GOT3 (cell line): ENCODE results near the gene MSX1.

Source experiments
- DNase-seq: peaks from one replicate; lab custom pipeline; 2025; ENCODE audit warnings: mixed read lengths; lab: John Stamatoyannopoulos, UW

MSX1 gene

GRCh38 chr4:4841156-4841555 lies 18.3 kb upstream of the MSX1 start:
- no peak for DNase-seq

GRCh38 chr4:4842476-4843441 lies 16.7 kb upstream of the MSX1 start:
- no peak for DNase-seq

GRCh38 chr4:4843635-4844291 lies 15.7 kb upstream of the MSX1 start:
- no peak for DNase-seq

GRCh38 chr4:4845027-4845426 lies 14.4 kb upstream of the MSX1 start:
- no peak for DNase-seq

DNA sequence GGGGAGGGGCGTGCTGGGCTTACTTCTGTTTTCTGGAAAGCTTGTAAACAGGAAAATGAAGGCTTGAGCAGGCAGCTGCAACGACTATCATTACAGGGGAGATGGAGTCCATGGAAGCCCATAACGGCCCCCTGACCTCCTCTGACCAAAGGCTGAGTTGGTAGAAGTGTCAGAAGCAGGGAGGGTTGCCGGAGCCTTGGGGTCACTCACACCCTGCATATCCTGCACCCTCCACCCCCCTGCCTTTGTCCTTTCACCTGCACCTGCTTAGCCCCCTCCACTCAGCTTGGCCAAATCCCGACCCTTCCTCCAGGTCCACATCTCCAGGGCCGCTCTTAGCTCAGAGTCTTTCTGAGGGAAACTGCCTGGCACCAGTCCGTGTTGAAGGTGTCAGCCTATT lies 12.5 kb upstream of the MSX1 start:
- DNase-seq = no peak

DNA sequence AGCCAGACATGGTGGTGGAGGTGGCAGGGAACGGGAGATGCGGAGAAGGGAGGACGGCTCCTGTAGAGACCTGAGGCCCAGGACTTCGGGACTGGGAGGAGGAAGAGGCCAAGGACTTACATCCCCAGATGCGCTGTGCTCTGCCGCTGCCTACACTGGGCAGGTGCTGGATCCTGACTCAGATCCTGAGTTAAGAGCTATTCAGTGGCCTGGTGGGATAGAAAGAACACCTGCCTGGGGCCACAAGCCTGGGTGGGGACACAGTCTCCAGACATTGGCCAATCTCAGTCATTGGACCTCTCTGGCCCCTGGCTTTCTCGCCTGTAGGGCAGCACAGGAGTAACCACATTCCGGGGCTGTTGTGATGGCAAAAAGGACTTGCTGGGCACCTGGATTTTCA lies 10.9 kb upstream of the MSX1 start:
- DNase-seq = no peak

GRCh38 chr4:4849106-4849505 lies 10.4 kb upstream of the MSX1 start:
- no peak for DNase-seq

DNA sequence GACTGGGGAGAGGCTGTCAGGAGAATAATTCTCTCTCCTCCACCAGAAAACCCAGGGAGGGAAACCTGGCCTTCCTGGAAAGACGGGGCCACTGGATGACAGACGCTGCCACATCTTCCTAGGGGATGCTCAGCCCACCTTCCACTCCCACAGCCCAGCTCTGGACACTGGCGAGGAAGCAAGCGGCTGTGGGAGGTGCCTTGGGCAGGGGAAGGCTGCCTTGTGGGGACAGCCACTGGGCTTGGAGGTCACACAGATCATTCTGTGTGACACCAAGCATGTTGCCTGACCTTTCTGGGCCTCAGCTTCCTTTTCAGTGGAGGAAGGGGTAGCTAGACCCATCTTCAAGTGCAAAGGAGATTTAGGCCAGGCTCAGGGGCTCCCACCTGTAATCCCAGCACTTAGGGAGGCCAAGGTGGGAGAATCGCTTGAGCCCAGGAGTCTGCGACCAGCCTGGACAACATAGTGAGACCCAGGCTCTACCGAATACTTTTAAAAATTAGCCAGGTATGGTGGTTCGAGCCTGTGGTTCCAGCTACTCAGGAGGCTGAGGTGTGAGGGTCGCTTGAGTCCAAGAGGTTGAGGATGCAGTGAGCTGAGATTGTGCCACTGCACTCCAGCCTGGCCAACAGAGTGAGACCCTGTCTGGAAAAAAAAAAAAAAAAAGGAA lies 9.8 kb upstream of the MSX1 start:
- no peak for DNase-seq

DNA sequence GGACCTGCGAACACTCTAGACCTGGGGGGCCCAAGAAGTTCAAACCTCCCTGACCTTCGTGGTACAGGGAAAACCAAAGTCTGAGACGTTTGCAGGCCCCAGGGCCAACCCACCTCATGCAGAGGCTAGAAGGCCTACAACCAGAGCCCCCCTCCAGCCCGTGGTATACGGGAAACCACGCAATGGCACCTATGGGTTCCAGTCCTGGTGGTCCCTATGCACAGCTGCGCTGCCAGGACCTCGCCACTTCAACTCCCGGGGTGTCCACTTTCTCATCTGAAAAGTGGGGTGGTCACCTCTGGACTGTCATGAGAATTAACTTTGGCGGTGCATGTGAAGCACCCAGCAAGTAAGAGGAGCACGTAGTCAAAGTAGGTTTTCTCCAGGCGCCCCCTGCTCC lies 8.4 kb upstream of the MSX1 start:
- no peak for DNase-seq

- DNase-seq = no peak
Observed at GRCh38 chr4:4851906-4852305, 7.6 kb upstream of the MSX1 start.

DNA sequence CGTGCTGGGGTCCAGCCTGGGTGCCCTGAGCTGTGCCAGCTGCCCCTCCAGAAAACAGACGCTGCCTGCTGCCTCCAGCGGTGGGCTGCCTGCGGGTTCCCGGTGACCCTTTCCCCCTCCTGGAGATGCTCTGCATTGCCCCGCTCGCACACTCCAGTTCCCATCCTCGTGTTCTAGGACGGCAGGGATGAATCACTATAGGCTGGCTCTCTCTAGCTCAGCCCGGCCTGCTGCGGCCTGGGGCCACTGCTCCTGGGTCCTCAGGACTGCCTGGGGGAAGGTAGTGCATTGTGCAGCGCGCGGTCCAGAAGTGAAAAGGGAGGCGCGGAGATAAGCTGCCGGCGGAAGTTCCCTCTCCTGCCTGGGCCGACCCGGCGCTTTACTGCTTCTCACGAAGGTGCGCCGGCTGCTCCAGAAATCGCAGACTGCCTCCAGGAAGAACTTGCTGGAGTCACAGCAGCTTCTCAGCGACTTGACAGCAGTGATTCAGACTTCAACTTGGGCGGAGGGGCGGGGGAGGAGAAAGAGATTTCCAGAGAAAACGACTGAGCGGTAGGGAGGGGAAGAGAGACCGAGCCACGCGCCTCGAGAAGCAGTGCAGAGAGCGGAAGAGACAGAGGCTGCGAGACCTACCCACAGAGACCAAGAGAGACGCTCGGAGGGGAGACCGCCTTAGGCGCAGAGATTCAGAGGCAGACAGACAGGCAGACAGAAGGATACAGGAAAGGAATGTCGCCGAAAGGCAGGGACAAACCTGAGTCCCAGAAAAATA lies 6.7 kb upstream of the MSX1 start:
- DNase-seq = no peak

- DNase-seq = no peak
Observed at GRCh38 chr4:4853371-4853823, 6.1 kb upstream of the MSX1 start.

- DNase-seq = no peak
Observed at GRCh38 chr4:4853921-4854648, 5.4 kb upstream of the MSX1 start.

GRCh38 chr4:4854649-4855295 lies 4.7 kb upstream of the MSX1 start:
- DNase-seq = no peak

DNA sequence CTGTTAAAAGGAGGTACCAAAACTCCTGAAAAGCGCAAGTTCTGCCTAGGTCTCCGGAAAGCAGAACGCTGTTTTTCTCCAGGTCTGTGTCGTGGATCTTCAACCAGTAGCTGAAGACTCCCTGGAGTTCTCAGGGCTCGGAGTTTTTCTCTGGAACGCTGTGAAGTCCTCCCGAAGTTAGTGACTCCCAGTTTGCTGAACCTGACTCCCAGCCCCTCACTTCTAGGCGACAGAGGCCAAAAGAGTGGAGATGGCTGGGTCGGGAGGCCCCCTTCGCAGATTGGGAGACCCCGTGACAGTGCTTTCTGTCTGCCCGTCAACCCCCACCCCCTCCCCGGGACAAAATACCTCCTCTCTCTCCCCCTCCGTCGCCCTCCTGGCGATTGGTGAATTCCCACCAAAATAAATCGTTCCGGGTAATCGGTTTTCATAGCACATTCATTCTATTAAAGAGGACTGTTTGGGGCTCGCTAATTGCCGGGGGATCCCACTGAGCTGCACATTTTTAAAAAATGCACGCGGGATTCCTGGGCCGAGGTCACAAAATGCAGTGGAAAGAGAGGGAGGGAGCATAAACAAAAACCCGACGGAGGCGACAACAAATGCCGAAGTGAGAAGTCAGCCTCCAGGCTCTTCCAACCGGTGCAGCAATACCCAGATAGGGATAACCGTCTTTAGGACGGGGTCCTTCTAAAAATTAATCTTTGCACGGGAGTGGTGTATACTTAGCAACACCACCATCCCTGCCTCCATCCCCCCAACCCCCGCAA lies 4.0 kb upstream of the MSX1 start:
- DNase-seq = no peak

- no peak for DNase-seq
Observed at GRCh38 chr4:4856071-4857000, 3.1 kb upstream of the MSX1 start.

DNA sequence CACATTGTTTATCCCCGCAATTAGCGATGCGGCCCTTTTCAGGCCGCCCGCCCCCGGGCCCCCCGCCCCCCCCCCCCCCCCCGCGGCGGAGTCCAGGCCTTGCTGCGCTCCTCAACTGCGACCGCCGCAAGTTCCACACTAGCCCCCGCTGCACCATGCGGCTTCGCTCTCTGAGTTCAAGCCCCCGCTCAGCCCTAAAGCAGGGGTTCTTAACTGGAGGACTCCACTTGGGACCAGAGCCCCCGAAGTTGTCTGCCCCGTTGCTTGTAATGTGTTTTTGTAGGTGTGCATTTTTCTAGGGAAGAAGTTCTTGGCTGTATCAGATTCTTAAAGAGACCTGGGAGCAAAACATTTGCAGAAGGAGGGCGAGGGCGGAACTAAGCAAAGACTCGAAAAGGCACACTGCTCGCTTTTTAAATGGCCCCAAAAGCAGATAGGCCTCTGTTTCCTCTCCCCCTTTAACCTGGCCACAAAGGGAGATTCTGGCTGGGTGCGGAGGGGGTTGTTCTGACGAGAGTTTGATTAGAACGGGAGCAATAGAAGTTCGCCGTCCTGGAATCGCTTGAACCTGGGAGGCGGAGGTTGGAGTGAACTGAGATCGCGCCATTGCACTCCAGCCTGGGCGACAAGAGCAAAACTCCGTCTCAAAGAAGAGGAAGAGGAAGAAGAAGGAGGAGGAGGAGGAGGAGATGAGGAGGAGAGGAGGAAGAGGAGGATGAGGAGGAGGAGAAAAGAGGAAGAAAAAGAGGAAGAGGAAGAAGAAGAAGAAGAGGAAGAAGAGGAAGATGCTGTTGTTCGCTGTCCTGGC lies 2.3 kb upstream of the MSX1 start:
- no peak for DNase-seq
